Ovary (tissue), 9 donors: ENCODE results near the gene SLC26A1. TPM values are rescaled to one million over a fixed set of nuclear protein-coding genes. Genes with fewer than 3 reads are reported as not detected.
A peak's percentile ranks its signal among the peaks of the same experiment; 100 is the strongest.

ENCODE experiments used
- DNase-seq, 5 donors: peaks; one replicate each; pipeline ENCODE4 v3.0.0-alpha.2; 2019 to 2020
- H3K27ac ChIP-seq, 2 donors: fragments of 200-600 bp; one replicate each; pipeline versions ENCODE4 v1.5.1 to v1.8.0; 2019 to 2022
- H3K27me3 ChIP-seq: fragments of 200-600 bp; one replicate; pipeline ENCODE4 v1.8.0; 2022
- H3K36me3 ChIP-seq: fragments of 200-600 bp; sonication (generic); one replicate; pipeline ENCODE4 v1.5.1; 2019
- H3K4me1 ChIP-seq: one replicate; pipeline ENCODE4 v1.8.1; 2013; ENCODE audit warnings: mild to moderate bottlenecking, moderate library complexity; ENCODE audit not compliant: insufficient read depth
- H3K4me3 ChIP-seq: fragments of 200-600 bp; sonication (generic); one replicate; pipeline ENCODE4 v1.5.1; 2017
- H3K9me3 ChIP-seq, 2 donors: fragments of 200-600 bp in 1 of 2; sonication (generic) in 1 of 2; one replicate each; pipeline versions ENCODE4 v1.5.1 to v1.8.1; 2013 to 2019; ENCODE audit warnings: mild to moderate bottlenecking in 1 of 2, moderate library complexity in 1 of 2
- EP300 ChIP-seq: sonication (generic); formaldehyde crosslinking; IDR thresholded peaks from one replicate; pipeline ENCODE4 v1.6.1; 2017; ENCODE audit warnings: antibody characterized with exemption
- POLR2A ChIP-seq: fragments of 450-650 bp; IDR thresholded peaks from one replicate; pipeline ENCODE4 v1.6.1; 2017; ENCODE audit warnings: antibody characterized with exemption, mild to moderate bottlenecking, moderate library complexity
- WGBS, 3 donors: extraction: QIAGEN DNeasy Blood & Tissue Kit in 1 of 3; methylation state at CpG; one replicate each; pipeline versions ENCODE4 v1.1.5 to v1.1.7; 2013 to 2017; 5-methylcytosine and 5-hydroxymethylcytosine counted together
- intact Hi-C, 4 donors: fragments of 100-400 bp; cut with DNase I; formaldehyde crosslinking; loops; one replicate each; pipeline versions ENCODE4 v1.11.0 to v1.15.1; 2022 to 2023
- polyA plus RNA-seq, 2 donors: library from polyadenylated mRNA; stranded (reverse); fragments of 200-250 nt in 1 of 2; fragments of 350-450 nt in 1 of 2; fragmentation: Illumina TruSeq in 1 of 2; extraction: RNeasy Lipid Tissue Mini Kit (QIAGEN cat#74804) in 1 of 2; gene quantifications; one replicate each; pipeline ENCODE4 v1.2.3, GENCODE V29; 2013 to 2014
- total RNA-seq, 7 donors: library from RNA; depleted of rRNA in 2 of 7; stranded (reverse); fragments of >200 nt in 2 of 7; fragmentation: NEBNext Ultra II Directional in 3 of 7; extraction: Animal tissue kit (Norgen Biotek cat#: 25700) in 3 of 7; gene quantifications; one replicate each; pipeline versions ENCODE4 v1.1.0 to v1.2.4, GENCODE V29; 2016 to 2023
- TF ChIP-seq, protein P1 (sequence below), 3 donors: fragments of 450-650 bp in 2 of 3; fragments of 200-600 bp in 1 of 3; IDR thresholded peaks; one replicate each; pipeline versions ENCODE4 v1.5.1 to v1.8.0; 2016 to 2022; ENCODE audit warnings: antibody characterized with exemption in 3 of 3, mild to moderate bottlenecking in 1 of 3
- donor health status: DM: no; HTN: no; CAD: no; lungs with moderate emphysema.
- donor health status: DM: no; HTN: no; CAD: no.
- donor health status: Bipolar disorder and iron deficiency.
- donor health status: DM: yes; HTN: yes; CAD: no.
- donor health status: DM: no; HTN: no; CAD: no.
- donor health status: DM: yes; HTN: yes; CAD: no.

SLC26A1 gene
- total and polyA plus RNA-seq, 9 donors = 0.10 to 1.1 (median 0.25) TPM; not detected in 1

DNA sequence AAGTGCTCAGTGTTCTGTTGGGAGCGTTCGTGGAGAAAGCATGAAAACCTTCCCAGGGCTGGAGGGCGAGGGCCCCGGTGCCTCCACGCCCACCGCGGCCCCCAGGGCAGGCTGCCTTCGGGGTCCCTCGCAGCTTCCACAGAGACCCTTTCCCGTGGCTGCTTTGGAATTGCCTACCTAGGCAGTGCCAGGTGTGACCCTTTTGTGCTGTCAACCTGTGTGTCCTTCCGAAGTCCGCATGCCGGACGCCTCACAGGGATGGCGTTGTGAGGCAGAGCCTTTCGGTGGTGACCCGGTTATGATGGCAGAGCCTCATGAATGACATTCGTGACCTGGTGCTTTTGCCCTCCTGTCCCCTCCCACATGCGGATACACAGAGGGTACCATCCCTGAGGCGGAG lies 43.5 kb downstream of the SLC26A1 start:
- no peaks in the 10 kb centered on the region for H3K9me3 ChIP-seq
- H3K4me1 ChIP-seq = no peaks in the 10 kb centered on the region
- no peak overlapping the region for H3K27ac ChIP-seq
- H3K27me3 ChIP-seq = no peaks in the 10 kb centered on the region
- TF ChIP-seq POLR2A (no peak), EP300 (no peak)
- TF ChIP-seq, protein P1, sequence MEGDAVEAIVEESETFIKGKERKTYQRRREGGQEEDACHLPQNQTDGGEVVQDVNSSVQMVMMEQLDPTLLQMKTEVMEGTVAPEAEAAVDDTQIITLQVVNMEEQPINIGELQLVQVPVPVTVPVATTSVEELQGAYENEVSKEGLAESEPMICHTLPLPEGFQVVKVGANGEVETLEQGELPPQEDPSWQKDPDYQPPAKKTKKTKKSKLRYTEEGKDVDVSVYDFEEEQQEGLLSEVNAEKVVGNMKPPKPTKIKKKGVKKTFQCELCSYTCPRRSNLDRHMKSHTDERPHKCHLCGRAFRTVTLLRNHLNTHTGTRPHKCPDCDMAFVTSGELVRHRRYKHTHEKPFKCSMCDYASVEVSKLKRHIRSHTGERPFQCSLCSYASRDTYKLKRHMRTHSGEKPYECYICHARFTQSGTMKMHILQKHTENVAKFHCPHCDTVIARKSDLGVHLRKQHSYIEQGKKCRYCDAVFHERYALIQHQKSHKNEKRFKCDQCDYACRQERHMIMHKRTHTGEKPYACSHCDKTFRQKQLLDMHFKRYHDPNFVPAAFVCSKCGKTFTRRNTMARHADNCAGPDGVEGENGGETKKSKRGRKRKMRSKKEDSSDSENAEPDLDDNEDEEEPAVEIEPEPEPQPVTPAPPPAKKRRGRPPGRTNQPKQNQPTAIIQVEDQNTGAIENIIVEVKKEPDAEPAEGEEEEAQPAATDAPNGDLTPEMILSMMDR (IDR thresholded peaks at IDR 0.05) = no peak
- WGBS, 3 donors = 89 to 95% (median 90%) methylated on average over 20 of the region's 20 CpGs
- intact Hi-C loops = no loop called here
- H3K4me3 ChIP-seq = no peak overlapping the region
- H3K36me3 ChIP-seq = no peaks in the 10 kb centered on the region
- no peak for DNase-seq

DNA sequence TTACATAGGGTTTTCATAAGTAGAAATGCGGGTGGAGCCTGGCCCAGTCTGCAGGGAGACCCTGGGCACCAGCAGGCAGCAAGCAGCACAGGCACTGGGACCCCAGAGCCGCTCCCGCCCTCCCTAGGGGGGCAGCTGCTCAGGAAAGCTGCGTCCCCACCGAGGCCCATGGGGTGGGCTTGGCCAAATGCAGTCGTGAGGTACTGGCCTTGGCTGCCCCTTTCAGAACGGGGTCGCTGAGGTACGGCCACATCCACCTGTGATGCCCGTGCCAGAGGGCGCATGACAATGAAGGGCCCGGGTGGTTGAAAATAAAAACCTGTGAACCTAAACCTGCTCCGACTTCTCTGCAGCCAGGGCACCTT lies 44.3 kb downstream of the SLC26A1 start:
- DNase-seq = no peak
- 87 to 90% (median 90%) methylated on average over 13 of the region's 13 CpGs for WGBS, 3 donors
- TF ChIP-seq POLR2A (no peak), EP300 (no peak)
- TF ChIP-seq, protein P1 (IDR thresholded peaks at IDR 0.05) = no peak
- intact Hi-C loops = no loop called here
- no peak overlapping the region for H3K27ac ChIP-seq
- no peaks in the 10 kb centered on the region for H3K36me3 ChIP-seq
- no peaks in the 10 kb centered on the region for H3K9me3 ChIP-seq
- H3K4me1 ChIP-seq = no peaks in the 10 kb centered on the region
- no peak overlapping the region for H3K4me3 ChIP-seq
- H3K27me3 ChIP-seq = no peaks in the 10 kb centered on the region

DNA sequence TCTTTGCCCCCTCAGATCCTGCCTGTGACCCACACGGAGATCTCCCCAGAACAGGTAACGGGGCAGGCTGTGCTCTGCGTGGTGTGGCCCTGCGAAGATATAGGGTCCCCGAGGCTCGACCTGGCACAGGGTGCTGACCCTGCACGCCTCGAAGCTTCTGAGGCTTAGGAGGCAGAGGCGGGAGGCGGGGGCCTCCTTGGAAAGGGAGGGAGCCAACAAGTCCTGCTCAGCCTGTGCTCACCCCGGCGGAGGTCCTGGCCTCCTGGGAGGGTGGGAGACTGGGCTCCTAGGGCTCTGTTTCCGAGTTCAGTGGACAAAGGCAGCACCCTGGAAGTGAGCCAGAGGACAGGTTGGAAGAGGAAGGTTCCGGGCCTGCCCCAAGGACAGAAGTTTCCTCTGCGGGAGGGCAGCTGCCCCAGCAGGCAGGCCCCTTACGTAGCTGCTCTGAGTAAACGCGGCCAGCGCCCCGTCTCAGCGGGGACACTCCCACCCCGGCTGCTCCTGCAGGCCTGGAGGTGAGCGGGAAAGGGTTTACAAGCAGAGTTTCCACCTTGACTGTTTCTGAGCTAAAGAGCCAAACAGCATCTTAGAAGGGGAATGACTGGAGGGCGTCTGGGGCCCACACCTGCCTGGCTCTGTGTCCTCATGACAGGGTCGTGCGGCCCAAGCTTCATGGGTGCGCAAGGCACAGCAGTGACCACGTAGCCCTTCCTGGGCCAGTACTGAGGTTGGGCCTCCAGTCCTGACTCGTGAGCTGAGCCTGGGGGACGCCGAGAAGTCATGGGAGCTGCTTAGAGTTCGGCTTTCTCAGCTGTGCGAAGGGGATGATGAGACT lies 44.9 kb downstream of the SLC26A1 start:
- no peak overlapping the region for H3K4me3 ChIP-seq
- H3K9me3 ChIP-seq = no peaks in the 10 kb centered on the region
- intact Hi-C loops = no loop called here
- H3K27ac ChIP-seq = no peak overlapping the region
- no peaks in the 10 kb centered on the region for H3K4me1 ChIP-seq
- WGBS, 3 donors = 75 to 83% (median 80%) methylated on average over 33 of the region's 33 CpGs
- DNase-seq = peak in 2 of 5 donors; percentile 15 to 20
- H3K36me3 ChIP-seq = no peaks in the 10 kb centered on the region
- TF ChIP-seq, protein P1 (IDR thresholded peaks at IDR 0.05) = no peak
- TF ChIP-seq EP300 (no peak), POLR2A (no peak)
- no peaks in the 10 kb centered on the region for H3K27me3 ChIP-seq

DNA sequence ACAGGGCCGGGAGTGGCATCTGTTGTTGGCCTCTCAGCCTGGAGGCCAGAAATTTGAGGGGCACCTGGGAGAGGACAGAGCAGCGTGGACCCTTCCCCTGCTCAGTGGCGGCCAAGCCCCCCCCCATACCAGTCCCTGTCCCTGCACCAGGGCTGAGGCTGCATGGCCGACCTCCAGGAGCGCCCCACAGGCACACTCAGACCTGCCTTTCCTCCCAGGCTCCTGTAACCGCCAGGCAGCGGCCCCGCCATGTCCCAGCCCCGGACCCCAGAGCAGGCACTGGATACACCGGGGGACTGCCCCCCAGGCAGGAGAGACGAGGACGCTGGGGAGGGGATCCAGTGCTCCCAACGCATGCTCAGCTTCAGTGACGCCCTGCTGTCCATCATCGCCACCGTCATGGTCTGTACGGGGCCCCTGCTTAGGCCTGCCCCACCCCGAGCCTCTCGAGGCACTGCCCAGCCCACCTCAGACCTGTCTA lies 45.7 kb downstream of the SLC26A1 start:
- 90 to 97% (median 93%) methylated on average over 19 of the region's 19 CpGs for WGBS, 3 donors
- H3K36me3 ChIP-seq = no peaks in the 10 kb centered on the region
- H3K27ac ChIP-seq = no peak overlapping the region
- no peak overlapping the region for H3K4me3 ChIP-seq
- DNase-seq = peak in 2 of 5 donors; percentile 14 to 34
- intact Hi-C loops = no loop called here
- H3K27me3 ChIP-seq = no peaks in the 10 kb centered on the region
- H3K4me1 ChIP-seq = no peaks in the 10 kb centered on the region
- no peaks in the 10 kb centered on the region for H3K9me3 ChIP-seq
- no peak for TF ChIP-seq POLR2A
- TF ChIP-seq, protein P1 (IDR thresholded peaks at IDR 0.05) = no peak
